Right lobe of liver (tissue), 6 donors: ENCODE data around the gene C1GALT1C1. TPM values are rescaled to one million over a fixed set of nuclear protein-coding genes. Genes with fewer than 3 reads are reported as not detected.
A peak's percentile ranks its signal among the peaks of the same experiment; 100 is the strongest.

Experiments
- ATAC-seq, 4 donors: fragments of 200-7000 bp; cut with Tn5 transposase; one replicate each; pipeline ENCODE4 v1.9.1; 2020; ENCODE audit warnings: mild to moderate bottlenecking in 4 of 4, moderate library complexity in 4 of 4
- DNase-seq, 3 donors: peaks; one replicate each; pipeline ENCODE4 v3.0.0-alpha.2; 2020
- H3K27ac ChIP-seq, 3 donors: fragments of 200-600 bp; one replicate each; pipeline ENCODE4 v1.8.0; 2022
- H3K27me3 ChIP-seq, 2 donors: fragments of 200-600 bp; one replicate each; pipeline ENCODE4 v1.8.0; 2022
- H3K36me3 ChIP-seq, 4 donors: fragments of 200-600 bp; sonication (generic) in 1 of 4; one replicate each; pipeline versions ENCODE4 v1.5.1 to v1.8.0; 2017 to 2022; ENCODE audit warnings: control low read depth in 1 of 4
- H3K4me1 ChIP-seq, 4 donors: fragments of 200-600 bp; sonication (generic) in 1 of 4; one replicate each; pipeline versions ENCODE4 v1.5.1 to v1.8.0; 2017 to 2022; ENCODE audit warnings: control low read depth in 1 of 4
- H3K4me3 ChIP-seq, 3 donors: fragments of 200-600 bp; one replicate each; pipeline ENCODE4 v1.8.0; 2022
- H3K9me3 ChIP-seq, 4 donors: fragments of 200-600 bp; sonication (generic) in 1 of 4; one replicate each; pipeline versions ENCODE4 v1.5.1 to v1.8.0; 2017 to 2022; ENCODE audit warnings: control low read depth in 1 of 4
- POLR2A ChIP-seq: fragments of 450-650 bp; IDR thresholded peaks from one replicate; pipeline ENCODE4 v1.6.1; 2017; ENCODE audit warnings: antibody characterized with exemption, mild to moderate bottlenecking
- WGBS: methylation state at CpG from one replicate; pipeline ENCODE4 v1.1.6; 2018; ENCODE audit warnings: low coverage, low lambda C conversion rate; ENCODE audit not compliant: insufficient coverage; ENCODE audit errors: missing lambda C conversion rate; 5-methylcytosine and 5-hydroxymethylcytosine counted together
- intact Hi-C, 2 donors: fragments of 100-400 bp; cut with DNase I; formaldehyde crosslinking; loops; one replicate each; pipeline versions ENCODE4 v1.11.2 to v1.14.1; 2022
- total RNA-seq, 6 experiments: library from RNA; depleted of rRNA in 2 of 6; stranded (reverse); fragments of >200 nt in 2 of 6; fragmentation: NEBNext Ultra II Directional in 3 of 6; extraction: Animal tissue kit (Norgen Biotek cat#: 25700) in 3 of 6; gene quantifications; one replicate each; pipeline versions ENCODE4 v1.1.0 to v1.2.4, GENCODE V29; 2016 to 2023
- TF ChIP-seq, protein P1 (sequence below), 4 donors: fragments of 200-600 bp in 3 of 4; fragments of 450-650 bp in 1 of 4; IDR thresholded peaks; one replicate each; pipeline versions ENCODE4 v1.5.1 to v1.8.0; 2016 to 2022; ENCODE audit warnings: antibody characterized with exemption in 4 of 4, mild to moderate bottlenecking in 2 of 4
- donor health status: DM: no; HTN: yes; CAD: no.
- donor health status: DM: no; HTN: no; CAD: no.
- donor health status: DM: no; HTN: no; CAD: no.
- donor health status: DM: no; HTN: yes; CAD: no.
- donor health status: DM: no; HTN: yes; CAD: no.

Gene C1GALT1C1
- total RNA-seq, 6 experiments from 2014 or later, result 12.2 to 37.1 (median 19.8) TPM

DNA sequence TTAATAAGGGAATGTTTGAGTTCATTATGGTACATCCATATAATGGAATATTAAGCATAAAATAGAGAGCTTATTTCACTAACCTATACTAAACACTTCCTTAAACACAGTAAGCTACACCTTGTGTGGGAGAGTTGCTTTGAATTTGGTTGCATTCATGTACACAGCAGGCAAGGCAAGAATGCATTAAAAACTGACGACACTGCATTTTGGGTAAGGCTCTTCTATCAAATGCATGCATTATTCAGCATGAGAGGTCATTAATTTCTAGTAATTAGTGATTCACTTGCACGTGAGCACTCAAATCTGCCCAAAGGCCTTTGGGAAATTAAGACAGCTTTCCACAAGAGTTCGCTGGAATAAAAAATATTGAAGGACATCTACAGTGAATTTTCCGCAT is 8.8 kb upstream of the C1GALT1C1 start:
- ATAC-seq (no peak), DNase-seq (no peak)
- Histone ChIP-seq H3K4me1 (no peaks in the 10 kb centered on the region), H3K9me3 (no peaks in the 10 kb centered on the region), H3K4me3 (no peak overlapping the region), H3K36me3 (no peaks in the 10 kb centered on the region), H3K27me3 (no peaks in the 10 kb centered on the region), H3K27ac (no peak overlapping the region)
- intact Hi-C loops, result no loop called here
- TF ChIP-seq, protein P1, sequence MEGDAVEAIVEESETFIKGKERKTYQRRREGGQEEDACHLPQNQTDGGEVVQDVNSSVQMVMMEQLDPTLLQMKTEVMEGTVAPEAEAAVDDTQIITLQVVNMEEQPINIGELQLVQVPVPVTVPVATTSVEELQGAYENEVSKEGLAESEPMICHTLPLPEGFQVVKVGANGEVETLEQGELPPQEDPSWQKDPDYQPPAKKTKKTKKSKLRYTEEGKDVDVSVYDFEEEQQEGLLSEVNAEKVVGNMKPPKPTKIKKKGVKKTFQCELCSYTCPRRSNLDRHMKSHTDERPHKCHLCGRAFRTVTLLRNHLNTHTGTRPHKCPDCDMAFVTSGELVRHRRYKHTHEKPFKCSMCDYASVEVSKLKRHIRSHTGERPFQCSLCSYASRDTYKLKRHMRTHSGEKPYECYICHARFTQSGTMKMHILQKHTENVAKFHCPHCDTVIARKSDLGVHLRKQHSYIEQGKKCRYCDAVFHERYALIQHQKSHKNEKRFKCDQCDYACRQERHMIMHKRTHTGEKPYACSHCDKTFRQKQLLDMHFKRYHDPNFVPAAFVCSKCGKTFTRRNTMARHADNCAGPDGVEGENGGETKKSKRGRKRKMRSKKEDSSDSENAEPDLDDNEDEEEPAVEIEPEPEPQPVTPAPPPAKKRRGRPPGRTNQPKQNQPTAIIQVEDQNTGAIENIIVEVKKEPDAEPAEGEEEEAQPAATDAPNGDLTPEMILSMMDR (IDR thresholded peaks at IDR 0.05), result no peak
- TF ChIP-seq POLR2A, result no peak
- WGBS, result 69% methylated on average over 4 of the region's 4 CpGs

DNA sequence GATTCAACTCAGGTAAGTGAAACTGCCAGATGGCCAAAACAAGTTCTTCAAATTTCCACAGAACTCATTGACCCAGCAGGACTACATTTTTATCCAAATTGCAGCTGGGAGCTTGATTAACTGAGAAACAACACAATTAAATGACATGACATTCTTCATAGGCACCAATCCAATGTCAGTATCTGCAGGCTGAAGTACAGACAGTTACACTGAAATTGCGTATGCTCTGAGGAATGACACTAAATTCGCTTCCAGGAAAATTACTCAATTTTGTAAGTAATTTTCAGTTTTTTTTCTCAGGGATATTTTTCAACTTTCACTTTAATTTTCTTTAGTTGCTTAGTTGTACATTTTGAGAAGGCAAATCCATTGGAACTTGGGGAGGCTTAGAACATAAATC is 4.5 kb downstream of the C1GALT1C1 start:
- peak overlapping the region; percentile 59 to 67 (median 64) for H3K27ac ChIP-seq
- no peaks in the 10 kb centered on the region for H3K9me3 ChIP-seq
- H3K27me3 ChIP-seq, result no peaks in the 10 kb centered on the region
- H3K36me3 ChIP-seq, result no peaks in the 10 kb centered on the region
- no peaks in the 10 kb centered on the region for H3K4me1 ChIP-seq
- TF ChIP-seq, protein P1 (IDR thresholded peaks at IDR 0.05), result no peak
- TF ChIP-seq POLR2A, result no peak
- no peak for DNase-seq
- intact Hi-C loops, result no loop called here
- WGBS, result 45% methylated on average over 2 of the region's 2 CpGs
- H3K4me3 ChIP-seq, result no peak overlapping the region
- peak in 1 of 4 donors; percentile 29 for ATAC-seq

DNA sequence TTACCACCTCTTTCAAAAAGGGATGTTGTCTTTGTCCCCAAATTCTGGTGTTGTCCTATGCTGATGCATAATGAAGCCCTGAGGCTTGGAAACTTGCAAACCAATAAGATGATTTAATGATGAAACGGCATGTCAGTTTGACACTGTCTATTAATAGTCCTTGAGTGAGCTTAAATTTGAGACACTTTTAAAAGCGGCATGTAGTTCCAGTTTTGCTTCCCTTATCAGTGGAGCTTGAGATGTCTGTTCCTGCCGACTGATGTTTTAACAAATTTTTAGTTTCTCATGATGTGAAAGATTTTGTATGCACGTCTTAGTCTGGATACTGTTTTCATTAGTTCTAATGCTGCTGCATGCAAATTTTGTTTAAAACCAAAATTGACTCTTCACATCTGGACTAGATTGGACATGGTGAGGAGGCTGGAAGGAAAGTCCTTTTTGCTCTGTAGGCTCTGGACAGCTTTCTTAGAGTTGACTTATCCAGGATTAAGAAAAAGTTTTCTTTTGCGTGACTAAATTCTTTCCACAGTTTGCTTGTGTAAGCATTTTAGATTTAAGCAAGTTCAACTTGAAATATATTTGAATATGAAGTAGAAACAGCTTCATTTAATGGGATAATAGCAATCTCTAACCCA is 11.7 kb downstream of the C1GALT1C1 start:
- no peak for ATAC-seq
- Histone ChIP-seq H3K36me3 (no peaks in the 10 kb centered on the region), H3K4me3 (no peak overlapping the region), H3K27ac (no peak overlapping the region), H3K27me3 (no peaks in the 10 kb centered on the region), H3K4me1 (no peaks in the 10 kb centered on the region), H3K9me3 (no peaks in the 10 kb centered on the region)
- TF ChIP-seq, protein P1 (IDR thresholded peaks at IDR 0.05), result no peak
- no peak for TF ChIP-seq POLR2A
- 76% methylated on average over 5 of the region's 5 CpGs for WGBS
- no peak for DNase-seq
- intact Hi-C loops, result loop anchor here in 1 of 2 donors (5.0 kb wide), 1 partner anchor 51 kb away; no protein-coding TSS in a partner anchor

DNA sequence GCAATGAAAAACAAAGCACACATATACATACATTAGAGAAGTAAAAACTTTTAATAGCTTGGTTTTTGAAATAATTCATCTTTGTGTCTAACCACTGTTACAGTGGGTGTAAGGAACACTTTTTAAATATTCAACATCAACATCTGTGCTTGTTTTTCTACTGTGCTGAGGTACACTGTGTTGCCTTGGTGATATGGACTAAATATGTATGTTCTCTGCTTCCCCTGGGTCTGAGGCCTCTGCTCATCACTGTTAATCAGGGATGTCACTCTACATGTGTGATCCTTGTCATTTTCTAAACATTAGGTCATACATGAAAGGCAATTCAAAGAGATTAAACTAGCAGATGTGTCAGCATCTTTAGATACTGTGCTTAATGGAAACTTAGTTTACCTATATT is 15.0 kb downstream of the C1GALT1C1 start:
- Histone ChIP-seq H3K27ac (no peak overlapping the region), H3K9me3 (no peaks in the 10 kb centered on the region), H3K27me3 (no peaks in the 10 kb centered on the region), H3K4me1 (no peaks in the 10 kb centered on the region), H3K36me3 (no peaks in the 10 kb centered on the region), H3K4me3 (no peak overlapping the region)
- DNase-seq, result no peak
- ATAC-seq, result no peak
- intact Hi-C loops, result loop anchor here in 1 of 2 donors (5.0 kb wide), 1 partner anchor 48 kb away; no protein-coding TSS in a partner anchor
- TF ChIP-seq POLR2A, result no peak
- TF ChIP-seq, protein P1 (IDR thresholded peaks at IDR 0.05), result no peak

DNA sequence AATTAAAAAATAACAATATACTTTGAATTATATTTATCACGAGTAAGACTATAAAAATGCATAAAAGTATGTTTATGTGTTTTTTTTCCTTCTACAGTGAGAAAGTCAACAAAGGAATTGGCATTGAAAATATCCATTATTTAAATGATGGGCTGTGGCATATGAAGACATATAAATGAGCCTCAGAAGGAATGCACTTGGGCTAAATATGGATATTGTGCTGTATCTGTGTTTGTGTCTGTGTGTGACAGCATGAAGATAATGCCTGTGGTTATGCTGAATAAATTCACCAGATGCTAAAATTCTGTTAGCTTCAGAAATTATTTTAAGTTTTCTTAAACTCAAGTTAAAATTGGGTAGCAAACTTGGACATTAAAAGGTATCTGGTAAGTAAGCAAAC is 17.8 kb downstream of the C1GALT1C1 start:
- Histone ChIP-seq H3K9me3 (no peaks in the 10 kb centered on the region), H3K36me3 (no peaks in the 10 kb centered on the region), H3K4me1 (no peaks in the 10 kb centered on the region), H3K27ac (no peak overlapping the region), H3K27me3 (no peaks in the 10 kb centered on the region), H3K4me3 (no peak overlapping the region)
- no peak for DNase-seq
- 73% methylated on average over 1 of the region's 1 CpG for WGBS
- no peak for ATAC-seq
- intact Hi-C loops, result no loop called here
- TF ChIP-seq, protein P1 (IDR thresholded peaks at IDR 0.05), result no peak
- no peak for TF ChIP-seq POLR2A
